IPS-NIHi7 (cell line): Measurements from ENCODE around the gene SMIM9.
A peak's percentile ranks its signal among the peaks of the same experiment; 100 is the strongest.
"Not testable (repeated sequence)": the region's sequence is repeated elsewhere in the genome, so short reads cannot be mapped to it uniquely, and the experiment has no call there.

Experiments used
- DNase-seq: peaks from one replicate; pipeline ENCODE4 v3.0.0; 2012; ENCODE audit warnings: mixed read lengths; ENCODE audit errors: extremely low spot score

The SMIM9 gene

DNA sequence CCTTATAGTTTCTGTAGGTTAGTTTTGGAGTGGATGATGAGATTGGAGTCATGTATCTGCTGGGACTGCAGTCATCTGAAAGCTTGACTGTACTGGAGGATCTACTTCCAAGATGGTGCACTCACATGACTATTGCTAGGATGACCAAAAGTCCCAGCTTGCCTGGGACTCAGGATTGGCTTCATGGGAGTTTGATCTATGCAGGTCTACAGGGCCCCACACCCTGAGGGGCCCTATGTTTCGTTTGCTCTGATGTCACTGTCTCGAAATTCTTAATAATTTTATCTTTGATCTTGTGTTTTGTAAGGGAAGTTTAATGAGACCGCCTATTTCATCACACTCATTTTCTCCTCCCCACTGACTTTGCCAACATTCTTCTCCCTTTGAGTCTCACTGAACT is at the start of gene SMIM9:
TSS of gene SMIM9 (minus strand) at position 101 of the 400 bp plus-strand sequence. CDS start 3,806 bp downstream, outside the sequence.
- no peak for DNase-seq

GRCh38 chrX:154884069-154884468 is 49.6 kb upstream of the SMIM9 start:
- not testable (repeated sequence) for DNase-seq

DNA sequence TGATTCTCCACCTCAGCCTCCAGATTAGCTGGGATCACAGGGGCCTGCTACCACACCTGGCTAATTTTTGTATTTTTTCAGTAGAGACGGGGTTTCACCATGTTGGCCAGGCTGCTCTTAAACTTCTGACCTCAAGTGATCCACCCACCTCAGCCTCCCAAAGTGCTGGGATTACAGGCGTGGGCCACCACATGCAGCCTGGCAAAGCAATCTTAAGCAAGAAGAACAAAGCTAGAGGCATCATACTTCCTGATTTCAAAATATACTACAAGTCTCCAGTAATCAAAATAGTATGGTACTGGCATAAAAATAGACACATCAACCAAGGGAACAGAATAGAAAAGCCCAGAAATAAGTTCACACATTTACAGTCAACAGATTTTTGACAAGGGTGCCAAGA is 38.9 kb upstream of the SMIM9 start:
- DNase-seq = no peak

GRCh38 chrX:154868522-154868921 is 34.1 kb upstream of the SMIM9 start:
- not testable (repeated sequence) for DNase-seq

GRCh38 chrX:154855256-154855655 is 20.8 kb upstream of the SMIM9 start:
- DNase-seq = no peak

DNA sequence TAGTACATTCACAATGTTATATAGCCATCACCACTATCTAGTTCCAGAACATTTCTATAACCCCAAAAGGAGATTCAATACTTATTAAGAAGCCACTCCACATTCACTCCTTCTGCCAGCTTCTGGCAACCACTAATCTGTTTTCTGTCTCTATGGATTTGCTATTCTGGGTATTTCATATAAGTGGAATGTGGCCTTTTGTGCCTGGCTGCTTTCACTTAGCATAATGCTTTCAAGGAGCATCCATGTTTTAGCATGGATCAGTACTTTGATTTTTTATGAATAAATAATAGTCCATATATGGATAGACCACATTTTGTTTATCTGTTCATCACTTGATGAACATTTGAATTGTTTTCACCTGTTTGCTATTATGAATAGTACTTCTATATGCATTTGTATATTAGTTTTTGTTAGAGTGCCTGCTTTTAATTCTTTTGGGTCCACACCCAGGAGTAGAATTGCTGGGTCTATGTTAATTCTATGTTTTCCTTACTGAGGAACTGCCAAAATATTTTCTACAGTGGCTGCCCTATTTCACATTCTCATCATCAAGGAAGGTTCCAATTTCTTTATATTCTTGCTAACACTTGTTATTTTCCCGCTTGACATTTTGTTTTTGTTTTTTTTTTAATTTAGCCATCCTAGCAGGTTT is 16.6 kb upstream of the SMIM9 start:
- DNase-seq = no peak

GRCh38 chrX:154840856-154841255 is 6.4 kb upstream of the SMIM9 start:
- peak; percentile 26 for DNase-seq

GRCh38 chrX:154836163-154836562 is 1.7 kb upstream of the SMIM9 start:
- no peak for DNase-seq

DNA sequence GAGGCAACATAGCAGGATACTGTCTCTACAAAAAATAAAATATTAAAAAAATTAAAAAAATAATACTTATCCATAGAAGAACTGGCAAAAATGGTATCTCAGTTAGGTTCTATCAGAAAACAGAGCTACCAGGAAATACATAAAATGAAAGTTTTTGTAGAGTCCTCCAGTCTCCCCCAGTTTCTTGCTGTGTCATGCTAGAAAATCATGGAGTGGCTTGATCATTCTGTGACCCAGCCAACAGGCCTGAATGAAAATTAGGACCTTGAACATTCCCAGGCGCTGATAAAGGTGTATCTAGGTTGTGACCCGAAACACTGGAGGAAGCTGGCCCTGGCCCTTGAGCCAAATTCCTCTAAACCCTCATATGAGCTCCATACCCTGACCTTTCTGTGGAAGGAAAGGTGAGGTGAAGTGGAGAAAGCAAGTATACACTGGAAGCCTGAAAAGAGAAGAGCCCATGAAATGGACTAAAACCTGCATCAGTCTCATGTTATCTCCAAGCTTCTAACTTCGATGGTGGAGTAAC is 652 bp downstream of the SMIM9 start:
- no peak for DNase-seq

GRCh38 chrX:154829926-154830442 is 4.5 kb downstream of the SMIM9 start:
- peak; percentile 16 for DNase-seq

DNA sequence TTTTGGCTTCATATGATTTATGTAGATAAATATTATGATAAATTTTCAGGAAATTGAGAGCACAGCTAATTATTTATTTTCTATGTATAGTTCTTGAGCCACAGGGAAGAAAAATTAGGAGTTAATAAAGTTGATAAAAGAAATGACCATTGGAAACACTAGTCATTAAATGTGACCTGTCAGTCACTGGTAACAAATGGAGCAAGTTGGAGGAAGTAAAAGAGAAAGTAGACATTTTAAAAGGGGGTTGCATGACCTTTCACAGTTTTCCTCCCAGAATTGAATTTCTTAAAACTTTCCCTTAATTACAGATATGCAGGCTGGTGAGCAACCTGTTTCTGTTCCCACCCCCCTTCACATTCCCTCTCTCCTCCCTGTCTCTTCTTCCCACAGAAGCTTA is 5.3 kb downstream of the SMIM9 start:
- no peak for DNase-seq

DNA sequence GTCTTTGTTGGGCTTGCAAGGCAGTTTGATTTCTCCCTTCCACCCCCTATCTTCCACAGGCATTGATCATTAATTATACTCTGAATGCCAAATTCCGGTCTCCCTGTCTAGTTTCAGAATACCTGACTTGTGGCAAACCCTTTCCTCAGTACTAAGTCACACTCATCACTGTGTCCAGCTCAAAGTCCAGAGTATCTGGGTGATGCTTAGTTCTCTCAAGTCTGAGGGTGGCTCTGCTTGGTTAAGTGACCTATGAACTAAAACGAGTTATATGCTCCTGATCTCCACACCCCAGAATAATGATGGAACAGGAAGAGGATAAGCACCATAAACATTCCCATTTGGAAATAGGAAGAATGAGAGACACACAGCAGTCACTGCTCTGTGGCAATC is 6.5 kb downstream of the SMIM9 start:
- no peak for DNase-seq

DNA sequence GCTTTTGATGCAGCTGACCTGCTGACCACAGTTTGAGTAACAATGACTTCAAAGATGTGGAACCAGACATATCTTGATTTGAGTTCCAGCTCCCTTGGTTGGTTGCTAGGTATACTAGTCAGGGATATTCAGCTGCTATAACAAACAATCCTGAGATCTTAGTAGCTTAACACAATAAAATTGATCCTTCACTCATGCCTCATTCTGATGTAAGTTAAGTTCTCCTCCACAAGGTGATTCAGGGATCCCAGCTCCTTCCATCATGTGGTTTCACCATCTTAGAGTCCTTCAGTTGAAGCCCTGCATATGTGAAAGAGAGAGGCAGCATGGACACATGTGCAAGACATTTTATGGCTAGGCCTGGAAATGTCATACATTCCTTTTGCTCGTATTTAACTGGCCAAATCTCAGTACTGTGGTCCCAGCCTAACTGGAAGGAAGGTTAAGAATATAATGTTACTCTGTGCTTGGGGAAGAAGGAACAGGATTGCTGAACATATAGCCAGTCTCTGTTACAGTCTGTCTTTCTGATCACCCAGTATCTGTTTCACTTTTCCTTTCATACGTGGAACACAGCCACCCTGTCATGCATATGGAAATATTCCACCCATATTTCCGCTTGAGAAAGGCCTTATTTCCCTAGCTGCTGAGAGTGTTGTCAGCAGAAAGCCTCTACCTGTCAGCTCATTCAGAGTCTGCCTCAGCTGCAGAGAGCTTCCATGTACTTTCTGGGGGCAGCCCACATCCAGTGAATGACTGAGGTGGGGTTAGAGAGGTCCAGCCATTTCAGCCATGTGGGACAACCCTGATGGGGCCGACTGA is 7.1 kb downstream of the SMIM9 start:
- DNase-seq = no peak

GRCh38 chrX:154825586-154825985 is 8.9 kb downstream of the SMIM9 start:
- DNase-seq = not testable (repeated sequence)

- DNase-seq = no peak
Measured at GRCh38 chrX:154824638-154825037, 9.8 kb downstream of the SMIM9 start.

DNA sequence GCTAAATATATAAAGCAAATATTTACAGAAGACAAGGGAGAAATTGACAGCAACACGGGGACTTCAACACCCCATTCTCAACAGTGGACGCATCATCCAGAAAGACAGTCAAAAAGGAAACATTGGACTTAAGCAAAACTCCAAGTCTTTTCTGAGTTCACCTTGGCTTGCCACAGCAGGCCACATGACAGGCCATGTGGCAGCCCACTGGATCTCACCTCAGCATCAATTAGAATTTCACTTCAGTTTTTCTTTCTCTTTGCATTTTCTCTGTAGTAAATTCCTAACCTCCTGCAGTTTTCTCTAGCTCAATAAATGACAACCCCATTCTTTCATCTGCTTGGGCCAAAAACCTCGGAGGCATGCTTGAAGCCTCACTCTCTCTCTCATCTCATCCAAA is 12.4 kb downstream of the SMIM9 start:
- no peak for DNase-seq

GRCh38 chrX:154821523-154821922 is 12.9 kb downstream of the SMIM9 start:
- DNase-seq = no peak

DNA sequence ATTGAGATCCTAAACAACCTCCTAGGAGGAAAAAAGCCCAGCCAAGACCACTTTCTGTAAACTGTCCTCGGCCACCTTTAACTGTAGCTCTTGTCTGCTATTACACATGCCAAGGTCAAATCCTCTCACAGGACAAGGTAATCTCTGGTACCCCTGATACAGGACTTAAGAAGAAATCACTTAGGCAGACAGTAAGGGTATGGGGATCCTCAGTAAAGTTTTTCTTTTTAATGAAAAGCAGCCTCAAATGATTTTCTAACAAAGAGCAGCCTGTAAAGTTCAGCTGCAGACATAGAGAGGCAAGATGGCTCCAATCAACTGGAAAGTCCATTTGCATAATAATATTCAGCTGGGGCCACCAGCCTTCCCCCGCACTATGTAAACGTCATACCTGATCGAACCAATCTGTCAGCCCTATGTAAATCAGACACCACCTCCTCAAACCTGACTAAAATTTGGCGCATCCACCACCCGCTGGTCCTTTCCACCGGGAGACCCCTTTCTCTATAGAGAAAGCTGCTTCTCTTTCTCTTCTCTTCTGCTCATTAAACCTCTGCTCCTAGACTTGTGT is 14.6 kb downstream of the SMIM9 start:
- DNase-seq = no peak

DNA sequence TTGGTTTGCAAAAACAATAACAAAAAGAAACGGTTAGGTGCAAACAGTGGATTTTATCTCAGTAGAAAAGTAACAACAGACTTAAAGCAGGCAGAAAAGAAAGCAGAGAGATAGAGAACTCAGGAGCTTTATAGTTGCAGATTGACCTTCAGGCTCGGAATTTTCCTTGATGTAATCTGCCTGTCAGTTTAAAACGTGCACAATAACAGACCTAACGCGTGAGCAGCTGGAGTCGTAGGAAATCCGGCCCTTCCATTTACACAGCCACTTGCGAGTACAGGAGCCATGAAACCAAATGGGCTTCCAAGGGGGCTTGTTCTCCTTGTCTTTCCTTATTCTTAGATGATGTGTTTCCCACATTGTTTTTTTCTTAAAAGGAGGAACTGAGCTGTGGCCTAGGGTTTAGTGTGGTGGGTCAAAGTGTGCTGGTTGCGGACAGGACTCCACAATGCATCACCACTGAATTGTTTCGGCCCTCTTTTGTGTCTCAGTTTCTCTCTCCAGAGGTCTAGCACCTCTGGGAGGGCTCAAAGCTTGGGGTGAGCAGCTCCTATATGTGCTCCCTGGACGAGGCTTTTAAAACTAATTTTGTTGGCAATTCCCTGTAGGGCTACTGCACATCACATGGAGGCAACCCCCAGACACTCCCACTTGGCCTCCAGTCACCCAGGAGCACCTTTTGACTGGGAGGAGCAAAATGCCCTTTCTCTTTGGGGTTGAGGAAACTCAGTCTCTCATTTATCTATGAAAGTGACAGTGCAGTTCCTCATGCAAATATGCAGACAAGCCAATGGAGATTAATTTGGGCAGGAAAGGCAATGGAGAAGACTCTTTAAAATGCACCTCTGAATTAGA is 15.3 kb downstream of the SMIM9 start:
- DNase-seq = no peak

DNA sequence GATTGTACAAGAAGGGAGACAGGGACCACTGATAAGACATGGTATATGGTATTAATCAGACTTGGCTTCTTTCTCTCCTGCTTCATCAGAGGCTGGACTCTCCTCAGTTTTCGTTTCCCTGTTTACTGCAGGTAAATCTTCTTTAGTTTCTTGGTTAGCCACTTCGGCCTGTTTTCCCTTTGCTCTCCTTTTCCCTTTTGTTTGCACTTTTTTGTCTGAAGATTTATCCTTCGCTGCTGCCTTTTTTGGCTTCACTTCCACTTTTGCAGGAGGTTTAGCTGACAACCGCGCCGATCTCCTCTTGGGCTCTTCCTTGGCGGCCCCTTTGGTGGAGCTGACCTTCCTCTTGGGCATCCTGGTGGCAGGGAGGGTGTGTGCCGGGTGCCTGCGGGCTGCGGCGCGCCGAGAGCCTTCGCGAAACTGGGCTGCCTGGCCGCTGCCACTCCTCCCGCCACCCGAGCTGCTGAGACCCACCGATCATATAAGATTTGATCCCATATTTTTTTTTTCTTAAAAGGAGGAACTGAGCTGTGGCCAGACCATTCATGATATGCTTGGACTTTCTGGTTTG is 17.3 kb downstream of the SMIM9 start:
- not testable (repeated sequence) for DNase-seq

DNA sequence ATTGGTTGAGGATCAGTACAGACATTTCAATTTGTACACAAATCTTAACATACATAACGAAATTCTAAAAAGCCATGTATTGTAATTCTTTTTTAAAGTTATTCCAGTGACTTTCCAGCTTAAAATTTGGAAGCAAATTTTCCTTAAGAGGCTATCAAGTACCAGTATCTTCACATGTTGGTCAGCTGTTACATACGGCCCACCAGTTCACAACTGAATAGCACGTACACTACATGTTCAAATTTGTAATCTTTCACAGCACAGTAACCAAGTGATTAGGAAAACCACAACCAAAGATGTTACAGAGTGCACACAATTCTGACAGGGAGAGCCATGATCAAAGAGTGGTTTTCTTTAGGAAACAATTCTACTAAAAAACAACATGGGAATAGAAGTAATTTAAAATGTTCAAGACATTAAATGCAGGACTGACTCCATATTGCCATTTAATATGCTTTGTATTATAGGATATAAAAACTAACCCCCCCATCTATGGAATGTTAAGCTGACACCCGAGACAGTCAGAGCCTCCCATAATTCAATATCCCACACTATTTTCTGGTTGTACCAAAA is 18.1 kb downstream of the SMIM9 start:
- not testable (repeated sequence) for DNase-seq
